ENCODE results near the gene LMOD2. TPM values are rescaled to one million over a fixed set of nuclear protein-coding genes. Genes with fewer than 3 reads are reported as not detected.

LMOD2 gene
- total and polyA plus RNA-seq, 2 experiments from 2014 or later = not detected

GRCh38 chr7:123666492-123666891 lies 10.8 kb downstream of the LMOD2 start:
- Histone ChIP-seq H3K27me3 (ENCODE audit: insufficient read depth) (no peaks in the 10 kb centered on the region), H3K9me2 (ENCODE audit: insufficient read depth) (peaks cover 12% of the 10 kb centered on the region), H3K4me3 (no peak overlapping the region), H3K4me1 (ENCODE audit: insufficient read depth) (peaks cover 22% of the 10 kb centered on the region; the same call in 1 of the 2 replicates), H3F3A (replicated peaks; ENCODE audit: low read depth) (no peaks in the 10 kb centered on the region), H4K20me1 (replicated peaks; ENCODE audit: insufficient read depth) (no peaks in the 10 kb centered on the region), H3K27ac (ENCODE audit: low read depth) (no peak overlapping the region), H3K4me2 (no peak overlapping the region), H3K36me3 (ENCODE audit: insufficient read depth) (no peaks in the 10 kb centered on the region), H3K79me2 (replicated peaks; ENCODE audit: insufficient read depth) (no peaks in the 10 kb centered on the region), H2AFZ (no peak overlapping the region)
- Mint-ChIP-seq H3K27me3 (ENCODE audit: insufficient read depth, low read depth, poor library complexity) (peaks cover 4% of the 10 kb centered on the region), H3K4me1 (peaks cover 21% of the 10 kb centered on the region), H3K36me3 (ENCODE audit: low read depth) (no peaks in the 10 kb centered on the region; the same call in 2 of the 3 replicates), H3K4me3 (no peak overlapping the region), H3K27ac (no peak overlapping the region), H3K9me3 (no peaks in the 10 kb centered on the region)
- ATAC-seq = no peak
- no peak for DNase-seq (ENCODE audit: low spot score)
- TF ChIP-seq REST (IDR thresholded peaks at IDR 0.05; ENCODE audit: unreplicated experiment) (no peak), ZNF462 (CRISPR knock-in tag; IDR thresholded peaks at IDR 0.05) (no peak), POLR2AphosphoS5 (IDR thresholded peaks at IDR 0.05; ENCODE audit: low read depth) (no peak), STAT1 (IDR thresholded peaks at IDR 0.05; ENCODE audit: unreplicated experiment) (no peak), NANOG (IDR thresholded peaks at IDR 0.05; ENCODE audit: borderline replicate concordance) (no peak), EZH2 (IDR thresholded peaks at IDR 0.05; ENCODE audit: low read depth, unreplicated experiment) (no peak), CTCF (conservative IDR thresholded peaks at IDR 0.05; ENCODE audit: low read depth in 2 of 2) (no peak), CREB1 (CRISPR knock-in tag; IDR thresholded peaks at IDR 0.05; ENCODE audit: low read depth) (no peak), ETS1 (IDR thresholded peaks at IDR 0.05) (no peak), ZNF114 (CRISPR knock-in tag; IDR thresholded peaks at IDR 0.05) (no peak), JUNB (IDR thresholded peaks at IDR 0.05; ENCODE audit: unreplicated experiment) (no peak), ZNF331 (CRISPR knock-in tag; IDR thresholded peaks at IDR 0.05; ENCODE audit: low read depth) (no peak), EZH2phosphoT487 (IDR thresholded peaks at IDR 0.05; ENCODE audit: unreplicated experiment) (no peak)
